GM12891 (cell line): ENCODE measurements around the gene VPS13D.

Experiments
- PAX5 ChIP-seq: IDR thresholded peaks from 2 replicates; pipeline ENCODE4 v1.6.1; 2011; ENCODE audit warnings: low read length, moderate library complexity, mild to moderate bottlenecking; ENCODE audit not compliant: insufficient read depth, severe bottlenecking
- POLR2A ChIP-seq: IDR thresholded peaks from 2 replicates; pipeline ENCODE4 v1.6.1; 2011; ENCODE audit warnings: low read depth, low read length, control low read depth
- POLR2AphosphoS5 ChIP-seq: IDR thresholded peaks from 2 replicates; pipeline ENCODE4 v1.6.1; 2011; ENCODE audit warnings: low read depth, low read length, control low read depth
- POU2F2 ChIP-seq: IDR thresholded peaks from 2 replicates; pipeline ENCODE4 v1.6.1; 2011; ENCODE audit warnings: low read depth, mild to moderate bottlenecking, control low read depth, low read length, moderate library complexity
- SPI1 ChIP-seq: IDR thresholded peaks from 2 replicates; pipeline ENCODE4 v1.6.1; 2011; ENCODE audit warnings: low read depth, low read length, control low read depth
- TAF1 ChIP-seq: IDR thresholded peaks from 2 replicates; pipeline ENCODE4 v1.6.1; 2011; ENCODE audit warnings: low read depth, low read length, control low read depth

- TF ChIP-seq POLR2AphosphoS5, result no peak
- no peak for TF ChIP-seq SPI1
- TF ChIP-seq POLR2A, result no peak
- TF ChIP-seq TAF1, result no peak
- no peak for TF ChIP-seq PAX5
- no peak for TF ChIP-seq POU2F2
Measured at GRCh38 chr1:12479311-12479710, 249.5 kb downstream of the VPS13D start.
